A549 (cell line): ENCODE results near the gene KRT3. TPM values are rescaled to one million over a fixed set of nuclear protein-coding genes. Genes with fewer than 3 reads are reported as not detected.

ENCODE experiments used
- ATAC-seq, 2 experiments: fragments of 200-7000 bp in 1 of 2; fragments of >200 bp in 1 of 2; cut with Nextera tagmentation in 1 of 2; cut with Tn5 transposase in 1 of 2; 3 replicates each; pipeline versions ENCODE4 v1.8.0 to v1.9.1; 2018 to 2020; ENCODE audit warnings: mild to moderate bottlenecking in 1 of 2, moderate library complexity in 1 of 2
- CTCF ChIA-PET: fragments of 300-600 bp; sonication (Branson Sonifier 250); formaldehyde crosslinking; extraction: SDS; loops from one replicate; lab custom pipeline; 2021; ENCODE audit warnings: antibody characterized with exemption, inconsistent platforms; lab: Yijun Ruan, JAX
- POLR2A ChIA-PET: fragments of 350-600 bp; formaldehyde crosslinking; extraction: SDS; loops from one replicate; lab custom pipeline; 2021; ENCODE audit warnings: antibody characterized with exemption, inconsistent platforms; lab: Yijun Ruan, JAX
- DNase-seq, 2 experiments: peaks; one replicate each; pipeline versions ENCODE4 v3.0.0 to v3.0.0-alpha.2; 2011 to 2016; ENCODE audit warnings: low read depth in 1 of 2, low spot score in 1 of 2
- FAIRE-seq: peaks from 2 replicates; lab custom pipeline; 2011; peaks lifted over from hg19 to GRCh38; lab: Jason Lieb, UNC
- H3K27ac ChIP-seq, 2 experiments: fragments of >200 bp; sonication (Bioruptor Twin); formaldehyde crosslinking; 3 replicates each; pipeline ENCODE4 v1.5.1; 2016 to 2017
- H3K4me1 ChIP-seq: fragments of >200 bp; sonication (Bioruptor Twin); formaldehyde crosslinking; 3 replicates; pipeline ENCODE4 v1.6.1; 2016
- H3K4me2 ChIP-seq: fragments of >200 bp; sonication (Bioruptor Twin); formaldehyde crosslinking; 3 replicates; pipeline ENCODE4 v1.6.1; 2016
- H3K4me3 ChIP-seq: fragments of >200 bp; sonication (Bioruptor Twin); formaldehyde crosslinking; 3 replicates; pipeline ENCODE4 v1.5.1; 2016
- H3K9me3 ChIP-seq: fragments of >200 bp; sonication (Bioruptor Twin); formaldehyde crosslinking; 3 replicates; pipeline ENCODE4 v1.6.1; 2016
- CBX2 ChIP-seq: fragments of 200-600 bp; sonication (generic); IDR thresholded peaks from 2 replicates; pipeline ENCODE4 v1.6.1; 2016; ENCODE audit warnings: low read depth, mild to moderate bottlenecking, borderline replicate concordance
- CBX8 ChIP-seq: fragments of 200-600 bp; sonication (generic); IDR thresholded peaks from 2 replicates; pipeline ENCODE4 v1.6.1; 2016
- CEBPB ChIP-seq, 2 experiments: fragments of >200 bp in 1 of 2; sonication (Bioruptor Twin) in 1 of 2; formaldehyde crosslinking in 1 of 2; IDR thresholded peaks; 2 replicates each; pipeline ENCODE4 v1.6.1; 2012 to 2016
- CHD4 ChIP-seq: fragments of 200-600 bp; sonication (generic); IDR thresholded peaks from 2 replicates; pipeline ENCODE4 v1.6.1; 2016; ENCODE audit warnings: antibody characterized with exemption, mild to moderate bottlenecking, borderline replicate concordance
- EHMT2 ChIP-seq: fragments of 200-600 bp; sonication (generic); IDR thresholded peaks from 2 replicates; pipeline ENCODE4 v1.6.1; 2016; ENCODE audit warnings: antibody characterized with exemption, low read depth, mild to moderate bottlenecking, moderate library complexity
- FOXS1 ChIP-seq: fragments of 250-450 bp; sonication (Bioruptor Pico); IDR thresholded peaks from 2 replicates; pipeline ENCODE4 v1.5.0; 2020; ENCODE audit warnings: mild to moderate bottlenecking, moderate library complexity
- HDAC2 ChIP-seq: fragments of 200-600 bp; sonication (generic); IDR thresholded peaks from 2 replicates; pipeline ENCODE4 v1.6.1; 2016
- JUN ChIP-seq, 2 experiments: fragments of >200 bp; sonication (Bioruptor Twin); formaldehyde crosslinking; IDR thresholded peaks; 2 replicates in 1 of 2; 3 replicates in 1 of 2; pipeline ENCODE4 v1.6.1; 2016 to 2017
- JUNB ChIP-seq: fragments of >200 bp; sonication (Bioruptor Twin); formaldehyde crosslinking; IDR thresholded peaks from 2 replicates; pipeline ENCODE4 v1.6.1; 2016
- KDM5A ChIP-seq: fragments of 200-600 bp; sonication (generic); IDR thresholded peaks from 2 replicates; pipeline ENCODE4 v1.6.1; 2016; ENCODE audit warnings: antibody characterized with exemption, mild to moderate bottlenecking
- MYC ChIP-seq: IDR thresholded peaks from 2 replicates; pipeline ENCODE4 v1.6.1; 2012; ENCODE audit warnings: mild to moderate bottlenecking, inconsistent platforms, low read length, improper control_type of control experiment, borderline replicate concordance
- NPAS2 ChIP-seq: fragments of 250-450 bp; sonication (Bioruptor Pico); IDR thresholded peaks from 2 replicates; pipeline ENCODE4 v1.8.0; 2022; ENCODE audit warnings: mild to moderate bottlenecking, moderate library complexity, borderline replicate concordance
- PHF8 ChIP-seq: fragments of 200-600 bp; sonication (generic); IDR thresholded peaks from 2 replicates; pipeline ENCODE4 v1.6.1; 2016; ENCODE audit warnings: low read depth, mild to moderate bottlenecking, antibody characterized with exemption, moderate library complexity, borderline replicate concordance
- POLR2A ChIP-seq: IDR thresholded peaks from 2 replicates; pipeline ENCODE4 v1.6.1; 2012; ENCODE audit warnings: mild to moderate bottlenecking, low read length
- POLR2AphosphoS2 ChIP-seq: conservative IDR thresholded peaks from 2 replicates; pipeline ENCODE4 v1.6.1; 2012; ENCODE audit warnings: low read length, improper control_type of control experiment, inconsistent platforms
- RARB ChIP-seq: fragments of 250-450 bp; sonication (Bioruptor Pico); IDR thresholded peaks from 2 replicates; pipeline ENCODE4 v1.8.0; 2021; ENCODE audit warnings: mild to moderate bottlenecking, moderate library complexity
- RFX5 ChIP-seq: fragments of 450-650 bp; IDR thresholded peaks from 2 replicates; pipeline ENCODE4 v1.7.1; 2014; ENCODE audit warnings: antibody characterized with exemption, mild to moderate bottlenecking, moderate library complexity
- RNF2 ChIP-seq: fragments of 200-600 bp; sonication (generic); IDR thresholded peaks from 2 replicates; pipeline ENCODE4 v1.6.1; 2016; ENCODE audit warnings: low read depth, mild to moderate bottlenecking, antibody characterized with exemption, moderate library complexity, borderline replicate concordance
- SREBF2 ChIP-seq: fragments of 450-650 bp; IDR thresholded peaks from 2 replicates; pipeline ENCODE4 v1.6.1; 2014; ENCODE audit warnings: mild to moderate bottlenecking, moderate library complexity
- TP53 ChIP-seq: fragments of 250-450 bp; sonication (Bioruptor Pico); IDR thresholded peaks from 2 replicates; pipeline ENCODE4 v1.5.0; 2021; ENCODE audit warnings: mild to moderate bottlenecking, moderate library complexity
- ZC3H11A ChIP-seq: fragments of 450-650 bp; IDR thresholded peaks from 2 replicates; pipeline ENCODE4 v1.6.1; 2014; ENCODE audit warnings: antibody characterized with exemption, mild to moderate bottlenecking
- WGBS: methylation state at CpG from one replicate; pipeline ENCODE4 v1.1.6; 2017; ENCODE audit errors: missing lambda C conversion rate; 5-methylcytosine and 5-hydroxymethylcytosine counted together
- polyA plus RNA-seq, 4 experiments: library from polyadenylated mRNA; depleted of rRNA in 3 of 4; stranded (reverse); fragments of >200 nt; fragmentation: RNase III in 1 of 4; extraction: RNeasy Plus Mini Kit Qiagen cat#74134 plus additional on column Dnase treatment in 1 of 4; gene quantifications; 2 replicates in 3 of 4; 3 replicates in 1 of 4; pipeline ENCODE4 v1.2.3, GENCODE V29; 2011 to 2017
- TF ChIP-seq, protein P1 (sequence below): fragments of 150-350 bp; IDR thresholded peaks from 2 replicates; pipeline ENCODE4 v1.6.1; 2014; ENCODE audit warnings: low read depth, mild to moderate bottlenecking, low read length
- TF ChIP-seq, protein P2 (sequence below): fragments of >200 bp; sonication (Bioruptor Twin); formaldehyde crosslinking; IDR thresholded peaks from 3 replicates; pipeline ENCODE4 v1.6.1; 2016
- TF ChIP-seq, protein P3 (sequence below): fragments of >200 bp; sonication (Bioruptor Twin); formaldehyde crosslinking; IDR thresholded peaks from 3 replicates; pipeline ENCODE4 v1.5.1; 2016

The KRT3 gene
- polyA plus RNA-seq, 2 of the 4 experiments (the other 2 are of a cell fraction): 0.04 to 0.06 TPM

DNA sequence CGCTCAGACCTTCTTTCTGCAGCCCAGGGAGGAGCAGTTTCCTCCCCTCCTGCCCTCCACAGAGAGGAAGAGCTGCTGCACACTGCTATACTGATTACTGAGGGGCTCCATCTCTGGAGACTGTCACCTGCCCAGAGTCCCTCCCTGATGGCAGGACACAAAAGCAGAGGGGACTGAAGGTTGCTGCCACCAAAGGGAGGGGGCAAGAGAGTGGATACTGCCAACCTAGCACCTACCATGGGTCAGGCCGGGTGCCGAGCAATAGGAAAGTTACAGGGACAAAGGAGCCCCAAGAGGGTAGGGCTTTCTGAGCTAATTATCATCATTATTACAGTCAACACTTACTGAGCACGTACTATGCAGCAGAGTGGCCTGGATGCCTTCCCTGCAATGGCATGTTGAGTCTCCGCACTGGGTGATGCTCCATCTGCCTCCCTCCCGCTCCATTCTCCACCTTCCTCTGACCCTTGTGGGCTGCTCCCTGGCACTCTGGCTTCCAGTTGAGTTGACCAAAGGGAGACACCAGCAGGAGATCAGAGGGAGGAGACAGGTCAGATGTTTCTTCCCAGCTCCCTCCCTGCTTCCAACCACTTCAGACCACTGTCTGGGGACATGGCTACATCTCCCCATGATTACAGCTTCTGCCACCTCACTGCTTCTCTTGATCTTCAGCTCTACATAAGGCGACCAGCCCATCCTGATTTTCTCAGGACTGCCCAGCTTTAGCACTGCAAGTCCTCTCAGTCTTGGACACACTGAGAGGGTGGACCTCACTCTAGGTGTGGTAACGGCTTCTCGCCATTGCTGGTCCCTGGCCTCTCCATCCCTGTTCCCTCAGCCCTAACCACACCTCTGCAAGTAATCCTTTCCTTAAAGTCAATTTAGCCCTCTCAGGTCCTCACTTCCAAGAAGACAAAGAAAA, 40.8 kb upstream of the KRT3 start (continued):
- TF ChIP-seq CBX2: no peak
- no peak for TF ChIP-seq JUN (IDR thresholded peaks at IDR 0.05)
- TF ChIP-seq POLR2A: no peak
- no peak for TF ChIP-seq KDM5A
- TF ChIP-seq FOXS1 (CRISPR knock-in tag): no peak
- TF ChIP-seq EHMT2: no peak
- TF ChIP-seq POLR2AphosphoS2: no peak
- no peak for TF ChIP-seq ZC3H11A

DNA sequence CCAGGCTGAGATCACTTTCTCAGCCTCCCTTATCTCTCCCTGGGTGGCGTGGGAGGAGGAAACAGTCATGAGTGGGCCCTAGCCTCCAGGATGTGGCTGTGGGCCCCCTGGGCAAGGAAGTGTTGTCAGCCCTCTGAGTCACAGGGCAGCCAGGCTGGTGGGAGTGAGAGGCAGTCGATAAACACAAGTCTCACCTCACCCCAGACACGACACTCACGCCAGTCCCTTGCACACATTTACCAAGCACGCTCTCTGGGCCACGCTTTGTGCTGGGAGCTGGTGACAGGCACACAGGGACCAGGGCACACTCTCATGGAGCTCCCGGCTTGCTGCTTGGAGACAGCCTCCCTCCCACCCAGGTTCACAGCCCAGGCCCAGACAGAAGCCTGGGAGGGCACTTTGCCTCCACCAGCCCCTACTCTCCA, 40.1 kb upstream of the KRT3 start:
- ChIA-PET POLR2A (no interaction called here), CTCF (interaction anchor here (1.1 to 1.5 kb wide), 4 partner anchors 15 to 148 kb away, joined by 3 to 5 read pairs (median 4); no protein-coding TSS in a partner anchor)
- FAIRE-seq (no peak), ATAC-seq (no peak), DNase-seq (no peak)
- Histone ChIP-seq H3K4me2 (no peak overlapping the region), H3K27ac (peak overlapping the region in 1 of 2 experiments; percentile 17; a peak in 1 of 6 replicates), H3K4me1 (peaks cover 13% of the 10 kb centered on the region; the same call in 2 of the 3 replicates), H3K9me3 (no peaks in the 10 kb centered on the region), H3K4me3 (no peak overlapping the region)
- 79% methylated on average over 7 of the region's 7 CpGs for WGBS
- TF ChIP-seq HDAC2: no peak
- no peak for TF ChIP-seq RARB (CRISPR knock-in tag)
- no peak for TF ChIP-seq MYC
- no peak for TF ChIP-seq PHF8
- TF ChIP-seq CBX8: no peak
- no peak for TF ChIP-seq SREBF2
- TF ChIP-seq, protein P1, sequence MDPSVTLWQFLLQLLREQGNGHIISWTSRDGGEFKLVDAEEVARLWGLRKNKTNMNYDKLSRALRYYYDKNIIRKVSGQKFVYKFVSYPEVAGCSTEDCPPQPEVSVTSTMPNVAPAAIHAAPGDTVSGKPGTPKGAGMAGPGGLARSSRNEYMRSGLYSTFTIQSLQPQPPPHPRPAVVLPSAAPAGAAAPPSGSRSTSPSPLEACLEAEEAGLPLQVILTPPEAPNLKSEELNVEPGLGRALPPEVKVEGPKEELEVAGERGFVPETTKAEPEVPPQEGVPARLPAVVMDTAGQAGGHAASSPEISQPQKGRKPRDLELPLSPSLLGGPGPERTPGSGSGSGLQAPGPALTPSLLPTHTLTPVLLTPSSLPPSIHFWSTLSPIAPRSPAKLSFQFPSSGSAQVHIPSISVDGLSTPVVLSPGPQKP: no peak
- TF ChIP-seq, protein P2, sequence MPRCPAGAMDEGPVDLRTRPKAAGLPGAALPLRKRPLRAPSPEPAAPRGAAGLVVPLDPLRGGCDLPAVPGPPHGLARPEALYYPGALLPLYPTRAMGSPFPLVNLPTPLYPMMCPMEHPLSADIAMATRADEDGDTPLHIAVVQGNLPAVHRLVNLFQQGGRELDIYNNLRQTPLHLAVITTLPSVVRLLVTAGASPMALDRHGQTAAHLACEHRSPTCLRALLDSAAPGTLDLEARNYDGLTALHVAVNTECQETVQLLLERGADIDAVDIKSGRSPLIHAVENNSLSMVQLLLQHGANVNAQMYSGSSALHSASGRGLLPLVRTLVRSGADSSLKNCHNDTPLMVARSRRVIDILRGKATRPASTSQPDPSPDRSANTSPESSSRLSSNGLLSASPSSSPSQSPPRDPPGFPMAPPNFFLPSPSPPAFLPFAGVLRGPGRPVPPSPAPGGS: no peak
- TF ChIP-seq, protein P3, sequence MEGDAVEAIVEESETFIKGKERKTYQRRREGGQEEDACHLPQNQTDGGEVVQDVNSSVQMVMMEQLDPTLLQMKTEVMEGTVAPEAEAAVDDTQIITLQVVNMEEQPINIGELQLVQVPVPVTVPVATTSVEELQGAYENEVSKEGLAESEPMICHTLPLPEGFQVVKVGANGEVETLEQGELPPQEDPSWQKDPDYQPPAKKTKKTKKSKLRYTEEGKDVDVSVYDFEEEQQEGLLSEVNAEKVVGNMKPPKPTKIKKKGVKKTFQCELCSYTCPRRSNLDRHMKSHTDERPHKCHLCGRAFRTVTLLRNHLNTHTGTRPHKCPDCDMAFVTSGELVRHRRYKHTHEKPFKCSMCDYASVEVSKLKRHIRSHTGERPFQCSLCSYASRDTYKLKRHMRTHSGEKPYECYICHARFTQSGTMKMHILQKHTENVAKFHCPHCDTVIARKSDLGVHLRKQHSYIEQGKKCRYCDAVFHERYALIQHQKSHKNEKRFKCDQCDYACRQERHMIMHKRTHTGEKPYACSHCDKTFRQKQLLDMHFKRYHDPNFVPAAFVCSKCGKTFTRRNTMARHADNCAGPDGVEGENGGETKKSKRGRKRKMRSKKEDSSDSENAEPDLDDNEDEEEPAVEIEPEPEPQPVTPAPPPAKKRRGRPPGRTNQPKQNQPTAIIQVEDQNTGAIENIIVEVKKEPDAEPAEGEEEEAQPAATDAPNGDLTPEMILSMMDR: no peak
- TF ChIP-seq NPAS2: no peak
- TF ChIP-seq FOXS1 (CRISPR knock-in tag): no peak
- TF ChIP-seq CHD4: no peak
- no peak for TF ChIP-seq CEBPB (IDR thresholded peaks at IDR 0.05)
- TF ChIP-seq JUNB: no peak
- TF ChIP-seq RFX5: no peak
- no peak for TF ChIP-seq TP53 (CRISPR knock-in tag)
- TF ChIP-seq JUN (IDR thresholded peaks at IDR 0.05): no peak
- TF ChIP-seq RNF2: no peak
- TF ChIP-seq, all 56 proteins: peak for 0
